GM19463 (cell line): ENCODE measurements around the gene MLF2.
"Not testable (repeated sequence)": the region's sequence is repeated elsewhere in the genome, so short reads cannot be mapped to it uniquely, and the experiment has no call there.

ENCODE experiments used
- ATAC-seq: cut with Tn5 transposase; IDR thresholded peaks from one replicate; pipeline ENCODE4 v1.9.1; 2021; ENCODE audit warnings: mild to moderate bottlenecking, moderate library complexity; ENCODE audit not compliant: unreplicated experiment

Gene MLF2

GRCh38 chr12:6765634-6766581, 13.0 kb upstream of the MLF2 start, which contains the start of gene PTMS:
PTMS (plus strand) TSS chr12:6766363; CDS start chr12:6766706, 343 bp downstream.
- peak; percentile 18 for ATAC-seq

GRCh38 chr12:6765048-6765633, 12.2 kb upstream of the MLF2 start:
- ATAC-seq = no peak

- peak; percentile 81 for ATAC-seq
Measured at GRCh38 chr12:6764011-6764828, 11.3 kb upstream of the MLF2 start.

GRCh38 chr12:6763380-6763779, 10.4 kb upstream of the MLF2 start:
- no peak for ATAC-seq

GRCh38 chr12:6759741-6760140, 6.8 kb upstream of the MLF2 start:
- no peak for ATAC-seq

GRCh38 chr12:6758506-6759095, 5.7 kb upstream of the MLF2 start:
- ATAC-seq = no peak

- ATAC-seq = no peak
Measured at GRCh38 chr12:6757028-6757690, 4.2 kb upstream of the MLF2 start.

GRCh38 chr12:6754411-6754810, 1.5 kb upstream of the MLF2 start:
- ATAC-seq = no peak

- no peak for ATAC-seq
Measured at GRCh38 chr12:6753772-6754356, 923 bp upstream of the MLF2 start.

- no peak for ATAC-seq
Measured at GRCh38 chr12:6752167-6752920, 597 bp downstream of the MLF2 start.

- no peak for ATAC-seq
Measured at GRCh38 chr12:6751767-6752166, 1.2 kb downstream of the MLF2 start.

GRCh38 chr12:6750506-6750905, 2.4 kb downstream of the MLF2 start:
- no peak for ATAC-seq

GRCh38 chr12:6748761-6749160, 4.2 kb downstream of the MLF2 start:
- ATAC-seq = no peak

- no peak for ATAC-seq
Measured at GRCh38 chr12:6747216-6747615, 5.7 kb downstream of the MLF2 start.

- no peak for ATAC-seq
Measured at GRCh38 chr12:6745741-6746525, 7.0 kb downstream of the MLF2 start.

GRCh38 chr12:6743300-6743699, 9.6 kb downstream of the MLF2 start:
- ATAC-seq = not testable (repeated sequence)

GRCh38 chr12:6742834-6743233, 10.1 kb downstream of the MLF2 start:
- no peak for ATAC-seq

GRCh38 chr12:6742080-6742479, 10.9 kb downstream of the MLF2 start:
- not testable (repeated sequence) for ATAC-seq

- no peak for ATAC-seq
Measured at GRCh38 chr12:6736754-6737153, 16.2 kb downstream of the MLF2 start.
